HCT116 (cell line): ENCODE measurements around the gene MEX3B. TPM values are rescaled to one million over a fixed set of nuclear protein-coding genes. Genes with fewer than 3 reads are reported as not detected.

ENCODE experiments used
- ATAC-seq: fragments of 200-7000 bp; cut with Tn5 transposase; 2 replicates; pipeline ENCODE4 v1.9.1; 2020; ENCODE audit warnings: mild to moderate bottlenecking, moderate library complexity
- BruUV-seq: library from RNA; stranded (reverse); fragments of 400-500 nt; replicated peaks from 2 replicates; lab custom pipeline; 2021; lab: Mats Ljungman, UMichigan
- CTCF ChIA-PET: fragments of 300-600 bp; sonication (Branson Sonifier 250); formaldehyde crosslinking; loops from one replicate; lab custom pipeline; 2021; ENCODE audit warnings: antibody characterized with exemption; lab: Charles Lee
- POLR2A ChIA-PET: fragments of 300-600, 350-600 bp; sonication (Branson Sonifier 250); formaldehyde crosslinking; loops from one replicate; lab custom pipeline; 2021; ENCODE audit warnings: antibody characterized with exemption; lab: Charles Lee
- RAD21 ChIA-PET, 2 experiments: fragments of 300-600 bp; sonication (Branson Sonifier 250); formaldehyde crosslinking; loops; one replicate each; lab custom pipeline; 2023; ENCODE audit warnings: low total read pairs in 2 of 2; ENCODE audit not compliant: uncharacterized antibody in 2 of 2, unreplicated experiment in 2 of 2, low non-redundant PET in 1 of 2; lab: Charles Lee
- DNase-seq: peaks from one replicate; pipeline ENCODE4 v3.0.0-alpha.2; 2010; ENCODE audit warnings: low read depth, low spot score
- H2AFZ ChIP-seq: fragments of 200-600 bp; shearing (Covaris generic), sonication (generic); 2 replicates; pipeline ENCODE4 v1.6.1; 2017; ENCODE audit warnings: low read depth, mixed run types, mixed read lengths, antibody characterized with exemption, low read length; ENCODE audit not compliant: poor library complexity, severe bottlenecking
- H3K27ac ChIP-seq: 2 replicates; pipeline ENCODE4 v1.5.1; 2012; ENCODE audit warnings: low read depth, low read length
- H3K27me3 ChIP-seq: fragments of 200-600 bp; sonication (generic); 2 replicates; pipeline ENCODE4 v1.6.1; 2016; ENCODE audit warnings: mixed run types, low read length, mixed read lengths; ENCODE audit not compliant: insufficient read depth
- H3K36me3 ChIP-seq, 2 experiments: fragments of 200-500 bp in 1 of 2; fragments of 200-600 bp in 1 of 2; sonication (Bioruptor generic) in 1 of 2; sonication (generic) in 1 of 2; 2 replicates each; pipeline versions ENCODE4 v1.5.1 to v1.6.1; 2014 to 2016; ENCODE audit warnings: low read length in 2 of 2, inconsistent platforms in 1 of 2, mixed read lengths in 1 of 2, mixed run types in 1 of 2; ENCODE audit not compliant: insufficient read depth in 2 of 2, control insufficient read depth in 1 of 2
- H3K4me1 ChIP-seq, 2 experiments: fragments of 200-600 bp in 1 of 2; sonication (generic) in 1 of 2; 2 replicates each; pipeline versions ENCODE4 v1.5.1 to v1.6.1; 2012 to 2017; ENCODE audit warnings: low read length in 2 of 2, inconsistent platforms in 1 of 2, mild to moderate bottlenecking in 1 of 2, mixed read lengths in 1 of 2, mixed run types in 1 of 2, moderate library complexity in 1 of 2; ENCODE audit not compliant: insufficient read depth in 2 of 2, control insufficient read depth in 1 of 2
- H3K4me2 ChIP-seq: fragments of 200-600 bp; sonication (generic); 2 replicates; pipeline ENCODE4 v1.6.1; 2017; ENCODE audit warnings: mixed run types, low read length, mixed read lengths
- H3K4me3 ChIP-seq, 2 experiments: fragments of 200-600 bp in 1 of 2; sonication (generic) in 1 of 2; replicated peaks in 1 of 2; 2 replicates each; pipeline ENCODE4 v1.5.1; 2011 to 2016; ENCODE audit warnings: low read length in 2 of 2, control low read depth in 1 of 2, low read depth in 1 of 2, mild to moderate bottlenecking in 1 of 2, mixed read lengths in 1 of 2, mixed run types in 1 of 2
- H3K79me2 ChIP-seq: fragments of 200-600 bp; sonication (generic); 2 replicates; pipeline ENCODE4 v1.6.1; 2017; ENCODE audit warnings: mild to moderate bottlenecking, mixed run types, low read length, moderate library complexity, mixed read lengths; ENCODE audit not compliant: insufficient read depth
- H3K9ac ChIP-seq: fragments of 200-600 bp; sonication (generic); 2 replicates; pipeline ENCODE4 v1.6.1; 2016; ENCODE audit warnings: low read length, mixed read lengths
- H3K9me2 ChIP-seq: fragments of 200-600 bp; sonication (generic), shearing (Covaris generic); 2 replicates; pipeline ENCODE4 v1.6.1; 2017; ENCODE audit warnings: mixed run types, mild to moderate bottlenecking, moderate library complexity; ENCODE audit not compliant: insufficient read depth
- H3K9me3 ChIP-seq, 2 experiments: fragments of 200-500 bp in 1 of 2; fragments of 200-600 bp in 1 of 2; sonication (Bioruptor generic) in 1 of 2; sonication (generic) in 1 of 2; 2 replicates each; pipeline ENCODE4 v1.6.1; 2014 to 2017; ENCODE audit warnings: low read length in 2 of 2, mixed read lengths in 2 of 2, inconsistent platforms in 1 of 2, low read depth in 1 of 2, mild to moderate bottlenecking in 1 of 2, mixed run types in 1 of 2, moderate library complexity in 1 of 2; ENCODE audit not compliant: control insufficient read depth in 1 of 2, insufficient read depth in 1 of 2
- H4K20me1 ChIP-seq: fragments of 200-600 bp; sonication (generic), shearing (Covaris generic); 2 replicates; pipeline ENCODE4 v1.6.1; 2017; ENCODE audit warnings: mixed run types, mild to moderate bottlenecking, moderate library complexity; ENCODE audit not compliant: insufficient read depth
- CEBPB ChIP-seq: IDR thresholded peaks from 2 replicates; pipeline ENCODE4 v1.6.1; 2012; ENCODE audit warnings: low read depth
- EZH2phosphoT487 ChIP-seq: fragments of 200-600 bp; IDR thresholded peaks from 2 replicates; pipeline ENCODE4 v1.6.1; 2018; ENCODE audit warnings: antibody characterized with exemption, borderline replicate concordance
- FOSL1 ChIP-seq: IDR thresholded peaks from 2 replicates; pipeline ENCODE4 v1.6.1; 2012; ENCODE audit warnings: low read depth
- POLR2A ChIP-seq: IDR thresholded peaks from 2 replicates; pipeline ENCODE4 v1.7.0; 2011; ENCODE audit warnings: borderline replicate concordance; ENCODE audit not compliant: insufficient read depth, insufficient read length; ENCODE audit errors: extremely low read depth
- POLR2AphosphoS5 ChIP-seq: IDR thresholded peaks from 2 replicates; pipeline ENCODE4 v1.6.1; 2011; ENCODE audit warnings: mild to moderate bottlenecking, low read depth, low read length, moderate library complexity
- SIN3A ChIP-seq: IDR thresholded peaks from 2 replicates; pipeline ENCODE4 v1.6.1; 2012; ENCODE audit warnings: low read depth
- SP1 ChIP-seq: IDR thresholded peaks from 2 replicates; pipeline ENCODE4 v1.6.1; 2012; ENCODE audit warnings: low read depth
- TCF7L2 ChIP-seq: IDR thresholded peaks from 2 replicates; pipeline ENCODE4 v1.7.0; 2011; ENCODE audit warnings: borderline replicate concordance, inconsistent platforms; ENCODE audit not compliant: insufficient read depth, insufficient read length; ENCODE audit errors: extremely low read depth
- intact Hi-C: fragments of 100-400 bp; cut with micrococcal nuclease; formaldehyde crosslinking; loops from 2 replicates; pipeline ENCODE4 v1.10.0; 2022
- total RNA-seq: library from RNA; stranded (reverse); gene quantifications from one replicate; pipeline ENCODE4 v1.2.1, GENCODE V29; 2021; ENCODE audit not compliant: unreplicated experiment
- TF ChIP-seq, protein P1 (sequence below), 3 experiments: fragments of 200-600 bp in 1 of 3; sonication (generic) in 1 of 3; IDR thresholded peaks in 2 of 3; conservative IDR thresholded peaks in 1 of 3; 2 replicates each; pipeline ENCODE4 v1.5.1; 2012 to 2017; ENCODE audit warnings: low read depth in 2 of 3, low read length in 2 of 3, antibody characterized with exemption in 1 of 3, borderline replicate concordance in 1 of 3, control low read depth in 1 of 3, mild to moderate bottlenecking in 1 of 3, mixed read lengths in 1 of 3, mixed run types in 1 of 3, moderate library complexity in 1 of 3; ENCODE audit not compliant: insufficient read depth in 1 of 3
- TF ChIP-seq, protein P2 (sequence below): IDR thresholded peaks from 2 replicates; pipeline ENCODE4 v1.6.1; 2012
- TF ChIP-seq, protein P3 (sequence below): IDR thresholded peaks from 2 replicates; pipeline ENCODE4 v1.6.1; 2012

The MEX3B gene
- total RNA-seq, 1 experiment from 2014 or later: 1.9 TPM

DNA sequence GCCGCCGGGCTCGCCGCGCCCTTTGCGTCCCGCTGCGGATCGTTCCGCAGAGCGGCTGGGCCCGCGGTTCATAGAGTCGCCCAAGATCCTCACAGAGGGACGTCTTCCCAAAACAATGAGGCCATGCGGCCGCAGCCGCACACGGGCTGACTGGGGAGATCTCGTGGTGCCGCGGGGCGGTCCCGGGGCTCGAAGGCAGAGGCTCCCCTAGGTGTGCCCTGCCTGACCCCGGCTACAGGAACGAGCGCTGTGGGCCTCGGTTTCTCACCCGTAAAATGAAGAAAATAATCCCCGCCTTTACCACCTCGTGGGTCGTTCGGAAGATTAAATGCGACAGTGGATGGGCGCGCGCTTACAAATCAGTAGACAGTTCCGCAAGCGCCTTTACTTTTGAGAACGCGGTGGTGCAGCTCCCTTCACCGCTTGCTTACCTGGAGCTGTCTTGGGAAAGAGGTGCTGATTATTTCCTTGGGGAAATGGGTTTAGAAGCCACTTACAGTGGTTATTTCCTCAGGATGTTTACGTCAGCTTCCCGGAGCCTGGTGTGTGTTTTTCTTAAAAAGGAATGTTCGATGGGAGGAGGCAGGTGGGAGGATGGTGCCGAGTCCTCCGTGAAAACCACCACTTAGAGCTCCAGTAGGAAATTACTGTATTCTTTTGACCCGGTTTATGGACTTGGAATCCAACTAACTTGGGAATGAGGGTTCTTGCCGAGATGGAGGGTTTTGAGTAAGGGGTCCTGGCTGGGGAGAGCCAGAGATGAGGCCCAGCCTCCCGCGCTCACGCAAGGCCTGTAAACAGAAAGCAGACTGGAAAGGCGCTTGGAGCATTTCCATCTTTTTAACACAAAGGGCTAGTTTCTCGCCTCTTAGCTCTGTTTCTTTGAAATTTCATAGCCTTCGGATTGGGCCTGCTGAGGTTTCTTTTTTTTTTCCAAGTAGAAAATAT, 1.9 kb upstream of the MEX3B start:
- CTCF ChIA-PET: interaction anchor here (0.9 to 2.1 kb wide), 3 partner anchors 20 to 782 kb away, joined by 3 to 6 read pairs (median 3); no protein-coding TSS in a partner anchor
- intact Hi-C loops: loop anchor here (1.0 kb wide), 1 partner anchor 567 kb away; no protein-coding TSS in a partner anchor
- DNase-seq: no peak

More for the DNA sequence above, 1.9 kb upstream of the MEX3B start:
- Histone ChIP-seq H2AFZ (peak overlapping the region; percentile 82), H3K4me2 (peak overlapping the region; percentile 98), H4K20me1 (no peaks in the 10 kb centered on the region), H3K4me3 (peak overlapping the region; percentile 27 to 61), H3K4me1 (peaks cover 5 to 21% of the 10 kb centered on the region in 2 experiments), H3K9ac (peak overlapping the region; percentile 27; the same call in 1 of the 2 replicates), H3K27ac (no peak overlapping the region; the same call in 1 of the 2 replicates), H3K27me3 (no peaks in the 10 kb centered on the region), H3K9me3 (no peaks in the 10 kb centered on the region), H3K36me3 (peaks cover 0 to 3% of the 10 kb centered on the region in 2 experiments; a peak in 2 of 4 replicates), H3K79me2 (no peaks in the 10 kb centered on the region), H3K9me2 (no peaks in the 10 kb centered on the region)
- RAD21 ChIA-PET: no interaction called here
- no TSS peak for BruUV-seq
- POLR2A ChIA-PET: no interaction called here
- ATAC-seq: no peak
- TF ChIP-seq SIN3A (0 out of 2 replicates have a peak, but pooled peaks have one; percentile 2), POLR2AphosphoS5 (no peak), SP1 (no peak), POLR2A (no peak), EZH2phosphoT487 (no peak), TCF7L2 (no peak), CEBPB (no peak), FOSL1 (no peak)
- TF ChIP-seq, protein P1, sequence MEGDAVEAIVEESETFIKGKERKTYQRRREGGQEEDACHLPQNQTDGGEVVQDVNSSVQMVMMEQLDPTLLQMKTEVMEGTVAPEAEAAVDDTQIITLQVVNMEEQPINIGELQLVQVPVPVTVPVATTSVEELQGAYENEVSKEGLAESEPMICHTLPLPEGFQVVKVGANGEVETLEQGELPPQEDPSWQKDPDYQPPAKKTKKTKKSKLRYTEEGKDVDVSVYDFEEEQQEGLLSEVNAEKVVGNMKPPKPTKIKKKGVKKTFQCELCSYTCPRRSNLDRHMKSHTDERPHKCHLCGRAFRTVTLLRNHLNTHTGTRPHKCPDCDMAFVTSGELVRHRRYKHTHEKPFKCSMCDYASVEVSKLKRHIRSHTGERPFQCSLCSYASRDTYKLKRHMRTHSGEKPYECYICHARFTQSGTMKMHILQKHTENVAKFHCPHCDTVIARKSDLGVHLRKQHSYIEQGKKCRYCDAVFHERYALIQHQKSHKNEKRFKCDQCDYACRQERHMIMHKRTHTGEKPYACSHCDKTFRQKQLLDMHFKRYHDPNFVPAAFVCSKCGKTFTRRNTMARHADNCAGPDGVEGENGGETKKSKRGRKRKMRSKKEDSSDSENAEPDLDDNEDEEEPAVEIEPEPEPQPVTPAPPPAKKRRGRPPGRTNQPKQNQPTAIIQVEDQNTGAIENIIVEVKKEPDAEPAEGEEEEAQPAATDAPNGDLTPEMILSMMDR (IDR thresholded peaks at IDR 0.05 in 2 of 3, conservative IDR thresholded peaks at IDR 0.05 in 1 of 3; ENCODE audit: borderline replicate concordance in 1 of 3, insufficient read depth in 1 of 3, low read depth in 2 of 3, low read length in 2 of 3): peak in 1 of 3 experiments; percentile 12; a peak in 1 of 6 replicates
- TF ChIP-seq, protein P2, sequence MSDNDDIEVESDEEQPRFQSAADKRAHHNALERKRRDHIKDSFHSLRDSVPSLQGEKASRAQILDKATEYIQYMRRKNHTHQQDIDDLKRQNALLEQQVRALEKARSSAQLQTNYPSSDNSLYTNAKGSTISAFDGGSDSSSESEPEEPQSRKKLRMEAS: no peak
- TF ChIP-seq, protein P3, sequence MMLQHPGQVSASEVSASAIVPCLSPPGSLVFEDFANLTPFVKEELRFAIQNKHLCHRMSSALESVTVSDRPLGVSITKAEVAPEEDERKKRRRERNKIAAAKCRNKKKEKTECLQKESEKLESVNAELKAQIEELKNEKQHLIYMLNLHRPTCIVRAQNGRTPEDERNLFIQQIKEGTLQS: no peak
